Stimulated activated CD8-positive, alpha-beta memory T cell treated with anti-CD3 and anti-CD28 coated beads, Interleukin-15, amount 100 ng/mL, for 48 hours (primary cell): Measurements from ENCODE around the gene GAREM1.
"Not testable (repeated sequence)": the region's sequence is repeated elsewhere in the genome, so short reads cannot be mapped to it uniquely, and the experiment has no call there.

Experiments used
- DNase-seq, 2 donors: peaks; one replicate each; pipeline ENCODE4 v3.0.0-alpha.2; 2020; ENCODE audit warnings: low read depth in 2 of 2

The GAREM1 gene

DNA sequence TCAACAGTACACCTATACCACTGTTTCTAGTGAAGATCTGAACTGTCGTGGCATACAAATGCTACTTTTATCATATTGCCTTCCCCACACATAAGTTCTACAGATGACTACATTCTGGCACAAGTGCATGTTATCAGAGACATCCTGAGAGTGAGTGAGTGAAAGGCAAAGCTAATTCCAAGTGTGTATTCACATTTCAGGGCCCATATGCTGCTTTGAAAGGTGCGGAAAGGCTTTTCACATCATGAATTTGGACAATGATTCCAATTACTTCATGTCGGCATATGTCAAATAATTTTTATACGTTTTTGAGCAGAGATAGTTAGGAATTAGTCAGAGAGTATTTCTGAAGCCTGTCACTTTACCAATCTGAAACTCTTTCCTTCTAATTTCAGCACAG, 101.7 kb downstream of the GAREM1 start:
- no peak for DNase-seq

DNA sequence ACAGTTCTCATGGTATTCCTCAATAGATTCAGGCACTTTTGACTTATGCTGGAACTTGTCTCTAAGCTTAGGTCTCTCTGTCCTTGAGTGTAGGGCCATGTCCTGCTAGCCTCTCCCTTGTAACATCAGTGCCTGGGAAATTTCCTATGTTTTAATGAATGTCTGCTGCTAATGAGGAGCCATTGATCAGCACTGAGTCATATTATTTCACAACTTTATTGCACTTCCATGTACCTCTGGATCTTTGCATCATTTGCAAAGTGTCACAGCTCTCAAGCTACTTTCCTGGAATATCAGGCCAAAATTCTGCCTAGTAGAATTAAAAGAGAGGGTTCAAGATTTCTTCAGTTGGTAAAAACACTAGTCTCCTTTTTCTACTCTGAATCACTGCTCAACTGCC, 102.5 kb downstream of the GAREM1 start:
- no peak for DNase-seq

DNA sequence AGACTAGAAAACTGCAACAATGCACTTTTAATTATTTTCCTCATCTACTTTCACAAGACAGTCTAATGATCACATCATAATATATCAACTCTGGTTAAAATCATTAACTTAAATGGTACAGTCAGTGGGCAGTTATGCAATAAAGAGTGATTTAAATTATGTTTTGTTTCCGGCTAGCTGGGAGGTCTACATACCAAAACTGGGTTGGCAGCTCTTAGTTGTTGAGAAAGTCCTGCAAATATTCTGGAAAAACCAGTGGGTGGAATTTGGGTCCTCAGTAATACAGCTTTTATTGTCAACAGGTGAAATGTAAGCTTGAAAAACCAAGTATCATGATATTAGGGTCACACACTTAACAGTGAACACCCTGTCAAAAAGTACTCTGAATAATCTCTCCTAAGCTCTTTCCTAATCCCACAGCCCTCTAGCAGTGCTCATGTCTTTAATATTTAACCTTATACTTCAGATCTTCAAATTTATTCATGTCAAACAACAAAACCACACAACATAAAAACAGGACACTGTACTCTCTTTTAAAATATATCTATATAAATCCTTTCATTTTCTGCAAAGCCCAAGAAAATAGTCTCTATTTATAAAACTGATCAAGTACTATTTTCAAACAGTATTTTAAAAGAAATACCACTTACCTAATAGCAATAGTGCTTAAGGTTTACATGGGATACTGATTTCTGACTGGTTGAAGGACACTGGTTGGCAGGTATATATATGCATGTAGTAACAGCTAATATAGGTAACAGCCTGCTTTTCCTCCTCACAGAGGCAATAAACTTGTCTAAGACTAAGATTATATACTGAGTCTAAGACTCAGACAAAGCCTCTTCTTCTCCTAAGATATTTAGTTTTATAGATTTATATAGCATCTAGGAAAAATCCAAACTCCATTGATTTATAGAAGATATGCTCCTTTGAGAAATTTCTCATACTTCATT, 103.8 kb downstream of the GAREM1 start:
- no peak for DNase-seq

DNA sequence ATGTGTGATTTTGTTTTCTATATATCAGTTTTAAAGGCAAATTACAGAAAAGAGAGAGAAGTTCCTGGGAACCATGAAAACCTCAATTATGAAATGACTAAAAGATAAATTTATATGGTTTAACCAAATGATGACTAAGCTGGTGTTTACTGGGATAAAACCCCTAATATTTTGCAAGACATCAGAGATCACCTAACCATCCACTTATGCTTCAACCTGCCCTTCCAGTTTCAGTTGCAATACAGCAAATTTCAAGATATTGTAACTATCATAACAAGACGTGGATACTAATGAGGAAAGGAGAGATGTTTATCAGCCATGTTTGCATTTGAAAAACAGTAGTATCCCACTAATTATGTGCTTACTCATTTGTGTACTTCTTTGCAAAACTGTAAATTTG, 108.2 kb downstream of the GAREM1 start:
- no peak for DNase-seq

DNA sequence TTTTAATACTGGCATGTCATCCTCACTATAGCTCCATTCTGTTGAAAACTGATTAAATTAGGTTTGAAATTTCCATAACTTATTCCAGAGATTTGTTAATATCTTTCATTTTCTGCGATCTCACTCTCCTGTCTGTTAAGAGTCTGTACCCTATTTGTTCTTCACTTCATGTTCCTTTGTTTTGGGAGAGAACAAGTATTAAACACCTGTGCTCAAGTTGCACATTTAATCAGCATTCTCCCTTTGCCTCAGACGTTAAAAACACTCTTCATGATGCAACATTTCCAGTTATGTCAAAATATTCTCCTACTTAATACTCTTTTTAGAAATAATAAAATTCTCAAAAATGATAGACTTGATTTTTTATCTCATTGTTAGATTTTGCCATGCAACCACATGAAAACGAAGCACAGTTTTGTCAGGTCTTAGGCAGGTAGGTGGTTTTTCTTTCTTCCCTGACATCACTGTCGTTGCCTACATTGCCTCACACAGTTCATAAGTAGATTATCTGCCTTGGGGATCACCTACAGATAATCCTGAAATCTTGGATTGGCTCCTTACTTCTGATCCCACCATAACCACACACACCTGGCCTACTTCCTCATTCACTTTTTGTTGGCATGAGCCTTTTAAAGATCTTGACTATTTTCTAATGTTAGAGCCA, 109.9 kb downstream of the GAREM1 start:
- no peak for DNase-seq

DNA sequence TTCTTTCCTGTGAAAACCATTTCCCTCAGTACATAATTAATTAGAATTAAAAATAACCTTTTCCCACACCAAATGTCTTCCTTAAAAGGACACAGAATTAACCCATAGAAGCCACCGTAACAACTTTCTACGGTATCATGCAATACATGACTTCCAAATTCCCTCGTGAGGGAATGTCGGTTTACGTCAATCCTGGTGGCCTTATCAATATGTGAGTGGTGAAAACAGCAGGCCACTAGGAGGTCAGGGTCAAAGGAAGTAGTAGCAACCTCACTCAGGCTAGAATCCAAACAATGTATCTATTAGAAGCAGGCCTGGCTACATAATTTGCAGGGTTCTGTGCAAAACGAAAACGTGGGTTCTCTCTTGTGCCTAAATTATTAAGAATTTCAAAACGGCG, 112.2 kb downstream of the GAREM1 start:
- DNase-seq = no peak

DNA sequence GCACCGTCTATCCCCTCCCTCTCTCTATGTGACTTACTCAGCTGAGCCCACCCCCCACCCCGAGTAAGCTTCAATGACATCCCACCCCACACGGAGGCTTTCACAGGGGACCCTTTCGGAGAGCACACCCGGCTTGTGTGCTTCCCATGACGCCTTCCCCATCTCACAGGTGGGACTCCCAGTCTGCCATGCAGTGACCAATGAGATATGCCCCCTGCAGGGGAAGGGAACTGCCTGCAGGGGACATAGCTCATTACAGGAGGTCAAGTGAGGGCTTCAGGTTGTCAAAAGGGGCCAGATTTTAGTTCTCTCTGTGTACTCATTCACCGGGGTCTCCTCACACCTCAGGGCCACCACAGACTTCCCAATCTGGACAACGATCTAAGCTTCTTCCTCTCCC, 112.6 kb downstream of the GAREM1 start:
- DNase-seq = no peak

DNA sequence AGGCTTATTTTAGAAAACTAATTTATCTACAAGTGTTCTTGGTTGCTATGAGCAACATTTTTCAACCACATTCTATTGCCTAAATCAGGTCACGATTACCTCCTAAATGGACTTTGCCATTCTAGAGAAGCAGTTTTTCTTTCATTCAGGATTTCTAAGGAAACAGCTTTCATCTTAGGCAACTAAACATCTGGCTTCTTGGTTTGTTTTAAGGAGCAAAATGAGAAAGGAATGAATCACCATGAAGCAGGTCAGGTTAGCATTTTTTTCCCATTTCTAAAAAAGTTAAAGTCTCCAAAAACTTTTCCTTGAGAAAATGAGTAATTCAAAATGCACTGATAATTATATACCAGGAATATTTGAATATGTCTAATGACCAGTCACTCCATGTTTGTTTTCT, 114.8 kb downstream of the GAREM1 start:
- DNase-seq = no peak

DNA sequence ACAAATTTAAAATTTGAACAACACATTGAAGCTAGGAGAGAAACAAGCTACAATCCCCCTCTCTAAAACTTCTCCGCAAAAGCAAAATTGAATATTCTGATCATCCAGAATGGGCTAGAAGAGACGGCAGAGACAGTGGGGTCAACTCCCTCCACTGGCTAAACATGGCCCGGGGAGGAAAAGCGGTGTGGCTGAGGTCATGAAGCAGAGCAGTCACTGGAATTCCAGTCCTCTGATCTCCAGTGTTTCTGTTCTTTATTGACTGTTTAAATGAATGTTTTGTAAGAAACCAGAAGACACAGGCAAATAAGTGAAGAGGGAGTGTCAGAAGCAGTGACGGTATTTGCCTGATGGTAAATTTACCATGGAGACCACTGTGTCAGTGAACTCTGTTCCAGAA, 116.2 kb downstream of the GAREM1 start:
- no peak for DNase-seq

DNA sequence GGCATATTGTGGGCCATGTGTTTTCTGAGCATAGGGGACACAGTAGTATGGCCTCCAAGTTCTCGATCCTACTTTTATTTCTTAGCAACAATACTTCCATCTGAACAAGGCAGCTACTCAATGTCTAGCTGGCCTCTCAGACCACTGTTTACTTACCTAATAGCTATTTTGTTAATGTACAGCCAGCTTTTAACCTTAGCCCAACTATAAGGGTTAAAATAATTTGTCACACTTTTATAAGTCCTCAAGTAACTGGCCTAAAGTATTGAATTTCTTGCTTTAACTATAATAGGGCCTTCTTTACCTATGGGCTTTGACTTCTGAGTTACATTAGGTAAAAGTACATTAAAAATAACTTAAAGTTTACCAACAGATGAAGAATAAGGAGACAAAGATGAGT, 117.4 kb downstream of the GAREM1 start:
- no peak for DNase-seq

DNA sequence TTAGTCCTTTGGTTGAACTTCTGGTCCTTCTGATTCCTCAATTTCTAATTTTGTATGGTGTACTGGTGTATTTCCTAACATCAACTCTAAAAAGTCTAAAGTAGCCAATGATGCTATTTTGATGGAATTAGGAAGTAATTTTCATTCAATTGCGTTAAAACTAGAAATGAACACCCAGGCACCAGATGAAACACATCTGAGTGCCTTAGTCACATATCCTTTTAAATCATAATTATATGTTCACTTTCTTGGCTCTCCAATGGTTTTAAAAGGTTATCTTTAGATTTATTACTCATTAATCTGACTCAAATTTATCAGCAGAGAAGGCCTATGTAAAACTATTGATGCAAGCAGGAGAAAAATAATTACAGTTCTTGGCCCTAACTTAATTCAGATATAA, 119.7 kb downstream of the GAREM1 start:
- DNase-seq = no peak

DNA sequence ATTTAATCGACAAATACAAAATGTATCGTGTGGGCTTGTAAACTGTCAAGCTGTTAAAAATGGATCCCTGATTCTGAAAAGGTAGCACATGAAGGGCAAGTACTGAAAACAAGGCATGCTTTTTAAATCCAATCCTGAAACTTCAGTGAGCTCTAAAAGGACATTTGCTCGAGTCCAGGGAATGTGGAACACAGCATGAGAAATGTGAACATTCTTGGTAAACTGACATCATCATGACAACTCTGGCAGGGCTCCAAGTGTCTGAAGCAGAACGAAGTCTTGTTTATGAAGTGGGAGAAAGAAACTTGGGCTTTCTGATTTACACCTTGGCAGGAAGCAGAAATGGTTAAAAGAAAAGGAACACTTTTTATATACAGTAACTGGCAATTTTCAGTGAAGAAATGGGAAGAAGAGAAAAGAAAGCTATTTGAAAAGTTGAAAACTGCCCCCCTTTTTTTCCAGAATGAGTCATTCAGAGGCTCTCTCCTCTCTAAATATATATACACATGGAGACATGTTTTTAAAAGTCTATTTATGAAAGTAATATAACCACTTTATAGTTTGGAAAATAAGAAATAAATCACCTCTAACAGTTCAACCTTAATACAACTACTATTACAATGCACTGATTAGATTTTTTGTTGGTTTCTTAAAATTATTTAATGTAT, 120.8 kb downstream of the GAREM1 start:
- no peak for DNase-seq

DNA sequence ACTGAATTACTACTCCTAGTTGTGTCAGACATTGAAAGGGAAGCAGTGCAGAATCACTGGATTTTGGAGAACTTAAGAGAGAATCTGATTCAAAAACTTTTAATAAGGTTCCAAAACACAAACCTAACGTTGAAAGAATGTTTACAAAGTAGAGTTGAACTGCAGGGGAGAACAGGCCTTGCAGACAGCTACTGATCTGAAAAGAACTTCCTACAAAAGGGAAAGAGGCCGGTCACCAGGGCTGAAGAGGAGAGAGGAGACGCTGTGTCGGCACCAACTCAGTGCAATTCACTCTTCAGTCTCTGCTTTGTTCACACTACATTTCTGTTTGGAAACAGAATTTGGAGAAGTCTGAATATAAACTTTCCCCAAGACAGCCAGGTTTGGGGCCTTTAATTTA, 124.0 kb downstream of the GAREM1 start:
- no peak for DNase-seq

DNA sequence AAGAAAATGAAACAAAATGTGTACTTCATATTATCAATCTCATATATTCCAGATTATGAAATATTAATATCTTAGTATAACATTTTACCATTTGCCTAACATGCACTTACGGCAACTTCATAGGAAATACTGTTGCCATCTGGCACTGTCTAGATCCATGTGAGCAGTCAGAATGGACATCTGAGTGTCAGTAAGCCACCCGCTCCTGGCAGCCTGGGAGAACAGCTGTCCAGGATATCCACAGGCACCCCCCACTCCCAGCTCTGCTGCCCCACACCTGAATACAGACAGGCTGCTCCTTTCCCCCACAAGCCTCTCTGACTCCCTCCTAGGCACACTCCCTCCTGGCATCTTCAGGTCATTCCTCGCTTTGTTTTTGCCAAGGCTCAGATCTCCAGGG, 127.0 kb downstream of the GAREM1 start:
- DNase-seq = no peak

DNA sequence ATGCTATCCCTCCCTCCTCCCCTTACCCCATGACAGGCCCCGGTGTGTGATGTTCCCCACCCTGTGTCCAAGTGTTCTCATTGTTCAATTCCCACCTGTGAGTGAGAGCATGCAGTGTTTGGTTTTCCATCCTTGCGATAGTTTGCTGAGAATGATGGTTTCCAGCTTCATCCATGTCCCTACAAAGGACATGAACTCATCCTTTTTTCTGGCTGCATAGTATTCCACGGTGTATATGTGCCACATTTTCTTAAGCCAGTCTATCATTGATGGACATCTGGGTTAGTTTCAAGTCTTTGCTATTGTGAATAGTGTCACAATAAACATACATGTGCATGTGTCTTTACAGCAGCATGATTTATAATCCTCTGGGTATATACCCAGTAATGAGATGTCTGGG, 129.6 kb downstream of the GAREM1 start:
- DNase-seq = not testable (repeated sequence)

DNA sequence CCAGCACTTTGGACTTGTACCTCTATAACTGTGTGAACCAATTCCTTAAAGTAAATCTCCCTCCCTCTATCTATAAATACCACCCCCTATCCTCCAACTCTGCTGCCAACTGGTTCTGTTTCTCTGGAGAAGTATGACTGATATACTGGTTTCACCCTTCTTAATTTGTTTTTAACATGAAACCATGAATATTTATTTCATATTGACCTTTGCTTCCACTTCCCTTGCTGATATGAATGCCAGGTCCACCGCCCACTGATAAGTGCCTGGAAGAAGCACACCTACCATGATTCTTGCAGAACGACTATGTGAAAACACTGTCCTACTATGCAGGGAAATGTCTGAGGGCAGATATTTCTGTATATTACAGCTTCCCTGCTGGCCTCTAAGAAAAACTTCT, 131.6 kb downstream of the GAREM1 start:
- DNase-seq = no peak

DNA sequence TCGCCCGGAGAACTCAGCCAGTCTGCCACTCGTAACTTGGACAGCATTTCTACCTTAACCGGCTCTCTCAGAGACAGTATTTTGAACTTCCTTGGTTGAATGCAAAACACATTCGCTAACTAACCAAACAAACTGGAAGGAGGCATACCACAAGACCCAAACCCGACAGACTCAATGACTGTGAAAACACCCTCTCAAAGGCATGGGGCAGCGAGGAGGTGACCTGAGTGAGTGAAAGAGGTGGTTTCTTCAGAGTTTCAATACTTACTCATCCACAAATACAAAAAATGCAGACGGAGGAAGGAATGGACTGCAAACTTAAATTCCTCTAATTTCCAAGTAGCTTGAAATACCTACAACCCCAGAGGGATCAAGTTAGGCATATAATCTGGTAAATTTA, 132.9 kb downstream of the GAREM1 start:
- DNase-seq = no peak

DNA sequence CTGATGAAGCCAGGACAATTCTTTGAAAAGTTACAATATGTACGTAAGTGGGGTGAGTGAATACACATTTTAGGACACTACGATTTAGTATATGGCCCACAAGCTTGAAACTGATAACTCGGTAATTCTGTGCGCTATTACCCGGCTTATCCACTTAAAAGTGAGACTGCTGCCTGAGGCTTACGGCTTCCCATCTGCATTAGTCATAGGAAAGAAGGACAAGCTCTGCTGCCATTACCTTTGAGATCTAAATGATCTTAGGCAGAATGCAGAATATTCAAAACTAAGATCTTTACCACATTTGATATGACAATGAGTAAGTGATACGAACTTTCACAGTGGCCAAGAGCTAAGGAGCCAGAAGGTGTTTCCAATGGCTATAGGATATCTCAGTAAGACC, 133.3 kb downstream of the GAREM1 start:
- no peak for DNase-seq

DNA sequence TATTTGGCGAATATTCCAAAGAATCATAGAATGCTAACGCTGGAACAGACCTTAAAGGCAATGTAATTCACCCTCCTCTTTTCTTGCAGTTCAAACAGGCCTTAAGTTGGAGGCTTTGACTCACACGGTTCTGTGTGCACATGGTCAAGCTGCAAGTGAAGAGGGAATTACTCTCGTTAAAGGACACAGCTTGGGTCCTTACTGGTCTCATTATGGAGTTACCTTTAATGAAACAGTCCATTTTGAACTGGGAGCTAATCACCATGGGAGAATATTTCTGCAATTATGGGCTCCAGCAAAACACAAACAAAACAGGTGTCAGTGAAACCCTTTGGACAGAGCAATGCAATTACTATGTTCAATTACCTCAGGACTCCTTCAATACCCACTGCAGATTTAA, 135.5 kb downstream of the GAREM1 start:
- no peak for DNase-seq

DNA sequence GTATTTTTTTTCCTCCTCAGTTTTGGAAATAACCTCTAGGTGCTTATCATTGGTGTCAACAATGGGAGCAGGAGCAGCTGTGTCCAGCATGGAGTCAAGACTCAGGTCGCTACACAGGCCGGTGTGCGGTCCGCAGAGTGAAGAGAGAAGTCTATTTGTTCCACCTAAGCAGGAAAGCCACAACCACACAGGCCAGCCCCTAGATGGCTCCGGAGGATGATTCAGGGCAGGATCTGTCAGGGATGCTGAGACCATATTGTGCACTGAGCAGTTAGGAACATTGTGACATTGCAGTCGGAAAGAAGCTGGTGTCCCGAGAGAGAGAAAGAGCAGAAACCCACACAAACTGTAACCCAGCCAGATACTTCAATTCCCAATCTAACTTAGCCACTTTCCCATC, 136.9 kb downstream of the GAREM1 start:
- DNase-seq = no peak

DNA sequence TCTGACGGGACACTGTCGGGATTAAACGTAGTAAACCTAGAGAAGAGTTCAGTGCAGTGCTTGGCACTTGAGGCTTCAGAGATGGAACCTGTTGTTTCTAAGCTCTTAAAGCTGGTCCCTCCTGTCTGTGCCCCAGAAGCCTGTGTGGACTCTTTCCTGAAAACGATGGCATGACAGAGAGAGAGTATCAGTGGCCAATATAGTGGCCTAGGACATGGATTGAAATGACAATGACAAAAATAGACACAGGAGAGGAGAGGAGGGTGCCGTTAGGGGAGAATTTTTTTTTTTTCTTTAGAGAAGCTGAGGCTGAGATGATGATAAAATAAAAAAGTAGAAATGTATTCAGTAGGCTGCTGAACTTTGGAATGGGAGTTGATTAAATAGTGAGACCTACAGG, 138.0 kb downstream of the GAREM1 start:
- no peak for DNase-seq

DNA sequence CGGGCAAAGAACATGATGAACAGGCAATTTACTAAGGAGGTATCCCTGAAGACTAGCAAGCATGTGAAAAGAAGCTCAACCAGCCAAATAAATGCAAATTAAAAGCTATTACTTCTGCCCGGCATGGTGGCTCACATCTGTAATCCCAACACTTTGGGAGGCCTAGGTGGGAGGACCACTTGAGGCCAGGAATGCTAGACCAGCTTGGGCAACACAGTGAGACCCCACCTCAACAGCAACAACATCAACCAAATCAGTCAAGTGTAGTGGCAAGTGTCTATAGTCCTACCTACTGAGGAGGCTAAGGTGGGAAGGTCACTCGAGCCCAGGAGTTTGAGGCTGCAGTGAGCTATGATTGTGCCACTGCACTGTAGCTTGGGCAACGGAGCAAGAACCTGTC, 141.7 kb downstream of the GAREM1 start:
- DNase-seq = no peak

DNA sequence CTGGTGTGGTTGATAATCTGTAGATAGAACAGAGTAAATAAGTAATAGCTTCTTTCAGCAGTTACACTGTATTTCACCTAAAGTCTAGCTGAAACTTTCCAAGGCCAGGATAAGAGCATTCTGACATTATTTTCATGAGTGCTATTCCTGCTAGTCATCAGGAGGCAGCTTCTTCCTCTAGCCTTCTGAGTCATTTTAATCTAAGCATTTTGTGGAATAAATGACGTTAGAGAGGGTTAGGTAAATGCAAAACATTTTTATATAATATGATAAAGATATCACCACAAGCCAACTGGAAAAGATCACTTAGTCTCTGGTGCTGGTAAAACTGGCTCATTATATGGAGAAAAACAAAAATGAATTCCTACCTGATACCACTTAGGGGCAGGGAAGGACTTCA, 142.3 kb downstream of the GAREM1 start:
- DNase-seq = no peak
